Upper lobe of right lung (tissue), 1 donor: ENCODE data around the gene GSTA1. TPM values are rescaled to one million over a fixed set of nuclear protein-coding genes. Genes with fewer than 3 reads are reported as not detected.
"Not testable (repeated sequence)": the region's sequence is repeated elsewhere in the genome, so short reads cannot be mapped to it uniquely, and the experiment has no call there.

Experiments
- ATAC-seq: fragments of 200-7000 bp; cut with Tn5 transposase; one replicate; pipeline ENCODE4 v1.9.1; 2020; ENCODE audit warnings: mild to moderate bottlenecking, moderate library complexity
- DNase-seq: peaks from one replicate; pipeline ENCODE4 v3.0.0-alpha.2; 2020
- H3K27ac ChIP-seq: fragments of 200-600 bp; one replicate; pipeline ENCODE4 v1.8.0; 2022
- H3K27me3 ChIP-seq: fragments of 200-600 bp; one replicate; pipeline ENCODE4 v1.8.0; 2022; ENCODE audit warnings: mild to moderate bottlenecking
- H3K36me3 ChIP-seq: fragments of 200-600 bp; one replicate; pipeline ENCODE4 v1.8.0; 2022
- H3K4me1 ChIP-seq: fragments of 200-600 bp; one replicate; pipeline ENCODE4 v1.8.0; 2022
- H3K4me3 ChIP-seq: fragments of 200-600 bp; one replicate; pipeline ENCODE4 v1.8.0; 2022; ENCODE audit warnings: mild to moderate bottlenecking
- H3K9me3 ChIP-seq: fragments of 200-600 bp; one replicate; pipeline ENCODE4 v1.8.0; 2022
- CTCF ChIP-seq: fragments of 200-600 bp; IDR thresholded peaks from one replicate; pipeline ENCODE4 v1.8.0; 2022; ENCODE audit warnings: antibody characterized with exemption
- intact Hi-C: fragments of 100-400 bp; cut with DNase I; formaldehyde crosslinking; loops from one replicate; pipeline ENCODE4 v1.11.0; 2022
- total RNA-seq: library from RNA; stranded (reverse); fragmentation: NEBNext Ultra II Directional; extraction: Animal tissue kit (Norgen Biotek cat#: 25700); gene quantifications from one replicate; pipeline ENCODE4 v1.2.1, GENCODE V29; 2021
- donor health status: DM: no; HTN: yes; CAD: no; lungs with severe emphysema.

The GSTA1 gene
- total RNA-seq, 1 donor from 2014 or later: 1.9 TPM

GRCh38 chr6:52839124-52840055, 35.8 kb upstream of the GSTA1 start:
- ATAC-seq (peak; percentile 96), DNase-seq (no peak)
- Histone ChIP-seq H3K27ac (no peak overlapping the region), H3K36me3 (no peaks in the 10 kb centered on the region), H3K9me3 (no peaks in the 10 kb centered on the region), H3K4me3 (no peak overlapping the region), H3K4me1 (peaks cover 6% of the 10 kb centered on the region), H3K27me3 (no peaks in the 10 kb centered on the region)
- peak; percentile 66 for TF ChIP-seq CTCF
- intact Hi-C loops: no loop called here

DNA sequence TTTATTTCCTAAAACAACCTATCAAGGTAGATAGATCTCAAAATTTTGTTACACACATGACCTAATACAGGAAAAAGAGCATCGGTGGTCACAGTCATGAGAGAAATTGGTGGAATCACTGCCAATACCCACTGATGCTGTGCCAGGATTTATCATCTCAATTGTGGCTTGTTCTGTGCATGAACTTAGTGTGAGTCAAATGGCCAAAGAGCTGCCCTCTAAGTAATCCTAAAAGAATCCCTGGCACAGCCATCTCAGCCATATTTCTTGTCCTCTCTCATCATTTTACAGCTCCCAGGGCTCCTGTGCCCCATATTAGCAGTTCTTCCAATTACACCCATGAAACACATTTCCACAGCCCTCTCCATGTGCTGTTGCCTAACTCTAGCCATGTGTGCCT, 30.9 kb upstream of the GSTA1 start:
- no peaks in the 10 kb centered on the region for H3K9me3 ChIP-seq
- H3K4me3 ChIP-seq: no peak overlapping the region
- no peaks in the 10 kb centered on the region for H3K27me3 ChIP-seq
- intact Hi-C loops: no loop called here
- peaks cover 4% of the 10 kb centered on the region for H3K4me1 ChIP-seq
- DNase-seq: no peak
- H3K27ac ChIP-seq: no peak overlapping the region
- no peak for TF ChIP-seq CTCF
- no peaks in the 10 kb centered on the region for H3K36me3 ChIP-seq
- no peak for ATAC-seq

DNA sequence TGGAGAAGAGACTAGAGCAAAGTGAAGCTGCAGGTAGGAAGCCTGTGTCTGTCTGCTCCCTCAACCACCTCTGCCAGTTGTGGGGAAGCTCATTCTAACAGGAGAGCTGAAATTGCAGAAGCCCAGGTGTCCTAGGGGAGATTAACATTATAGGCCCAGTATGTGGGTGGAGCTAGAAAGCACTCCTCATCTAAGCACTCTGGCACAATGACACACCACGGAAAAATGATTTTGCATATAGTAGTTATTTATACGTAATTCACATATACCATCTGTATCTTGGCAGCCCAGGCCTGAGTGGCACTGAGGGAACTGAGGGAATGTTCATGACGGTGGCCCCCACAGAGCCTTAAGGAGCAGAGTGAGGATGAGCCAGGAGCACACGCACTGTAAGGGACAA, 27.3 kb upstream of the GSTA1 start:
- H3K27ac ChIP-seq, intact Hi-C loops, H3K9me3 ChIP-seq, H3K4me3 ChIP-seq, H3K27me3 ChIP-seq, DNase-seq, ATAC-seq, H3K36me3 ChIP-seq, H3K4me1 ChIP-seq: not testable (repeated sequence)

DNA sequence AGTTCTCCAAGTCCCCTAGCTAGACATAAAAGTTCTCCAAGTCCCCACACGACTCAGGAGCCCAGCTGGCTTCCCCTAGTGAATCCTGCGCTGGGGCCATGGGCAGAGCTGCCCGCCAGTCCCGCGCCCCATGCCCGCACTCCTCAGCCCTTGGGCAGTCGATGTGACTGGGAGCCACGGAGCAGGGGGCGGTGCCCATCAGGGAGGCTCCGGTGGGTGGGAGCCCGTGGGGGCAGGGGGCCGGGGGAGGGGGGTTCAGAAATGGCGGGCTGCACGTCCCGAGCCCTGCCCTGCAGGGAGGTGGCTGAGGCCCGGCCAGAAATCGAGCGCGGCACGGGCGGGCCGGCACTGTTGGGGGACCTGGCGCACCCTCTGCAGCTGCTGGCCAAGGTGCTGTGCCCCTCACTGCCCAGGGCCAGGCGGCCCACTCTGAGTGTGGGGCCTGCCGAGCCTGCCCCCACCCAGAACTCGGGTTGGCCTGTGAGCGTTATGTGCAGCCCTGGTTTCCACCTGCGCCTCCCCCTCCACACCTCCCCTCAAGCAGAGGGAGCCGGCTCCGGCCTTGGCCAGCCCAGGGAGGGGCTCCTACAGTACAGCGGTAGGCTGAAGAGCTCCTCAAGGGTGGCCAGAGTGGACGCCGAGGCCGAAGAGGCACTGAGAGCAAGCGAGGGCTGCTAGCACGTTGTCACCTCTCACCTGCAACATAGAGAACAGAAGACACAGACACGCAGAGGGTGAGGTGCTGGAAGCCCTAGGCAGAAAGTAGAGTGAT, 25.6 kb upstream of the GSTA1 start:
- H3K4me1 ChIP-seq: no peaks in the 10 kb centered on the region
- no peak for TF ChIP-seq CTCF
- no peaks in the 10 kb centered on the region for H3K27me3 ChIP-seq
- no peak overlapping the region for H3K4me3 ChIP-seq
- no peak overlapping the region for H3K27ac ChIP-seq
- intact Hi-C loops: no loop called here
- ATAC-seq: no peak
- no peak for DNase-seq
- H3K36me3 ChIP-seq: no peaks in the 10 kb centered on the region
- H3K9me3 ChIP-seq: no peaks in the 10 kb centered on the region

DNA sequence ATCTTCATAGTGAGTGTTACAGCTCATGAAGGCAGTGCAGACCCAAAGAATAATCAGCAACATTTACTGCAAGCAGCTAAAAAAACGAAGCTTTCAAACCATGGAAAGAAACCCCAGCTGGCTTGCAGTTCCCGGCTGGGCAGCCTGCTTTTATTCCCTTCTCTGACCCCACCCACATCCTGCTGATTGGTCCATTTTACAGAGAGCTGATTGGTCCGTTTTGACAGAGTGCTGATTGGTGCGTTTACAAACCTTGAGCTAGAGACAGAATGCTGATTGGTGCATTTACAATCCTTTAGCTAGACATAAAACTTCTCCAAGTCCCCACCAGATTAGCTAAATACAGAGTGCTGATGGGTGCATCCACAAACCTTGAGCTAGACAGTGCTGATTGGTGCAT, 25.0 kb upstream of the GSTA1 start:
- intact Hi-C loops, DNase-seq, H3K4me1 ChIP-seq: not testable (repeated sequence)

GRCh38 chr6:52827073-52827783, 23.6 kb upstream of the GSTA1 start:
- not testable (repeated sequence) for H3K4me1 ChIP-seq, H3K4me3 ChIP-seq, H3K9me3 ChIP-seq, DNase-seq, H3K36me3 ChIP-seq, H3K27ac ChIP-seq, ATAC-seq, H3K27me3 ChIP-seq
- intact Hi-C loops: loop anchor here (2.0 kb wide), 1 partner anchor 40 kb away; no protein-coding TSS in a partner anchor

More for the DNA sequence above, 25.0 kb upstream of the GSTA1 start:
- not testable (repeated sequence) for H3K27ac ChIP-seq, H3K4me3 ChIP-seq, H3K9me3 ChIP-seq, H3K27me3 ChIP-seq, ATAC-seq, H3K36me3 ChIP-seq
